CD4-positive, alpha-beta T cell treated with Interleukin-4 for 4 hours (primary cell): ENCODE measurements around the gene COL12A1.

ENCODE experiments used
- DNase-seq: peaks from one replicate; pipeline ENCODE4 v3.0.0-alpha.2; 2020

Gene COL12A1

GRCh38 chr6:75135876-75136275, 70.0 kb downstream of the COL12A1 start:
- no peak for DNase-seq

- DNase-seq: no peak
Observed at GRCh38 chr6:75135450-75135849, 70.4 kb downstream of the COL12A1 start.

GRCh38 chr6:75130784-75131183, 75.1 kb downstream of the COL12A1 start:
- DNase-seq: no peak

GRCh38 chr6:75128878-75129570, 76.8 kb downstream of the COL12A1 start:
- DNase-seq: no peak

GRCh38 chr6:75126518-75126917, 79.3 kb downstream of the COL12A1 start:
- no peak for DNase-seq

GRCh38 chr6:75124983-75125382, 80.9 kb downstream of the COL12A1 start:
- no peak for DNase-seq

GRCh38 chr6:75124085-75124484, 81.8 kb downstream of the COL12A1 start:
- no peak for DNase-seq

- no peak for DNase-seq
Observed at GRCh38 chr6:75118925-75119515, 86.8 kb downstream of the COL12A1 start.

- DNase-seq: no peak
Observed at GRCh38 chr6:75117701-75118100, 88.2 kb downstream of the COL12A1 start.

GRCh38 chr6:75116946-75117345, 88.9 kb downstream of the COL12A1 start:
- DNase-seq: no peak

- DNase-seq: no peak
Observed at GRCh38 chr6:75115481-75115880, 90.4 kb downstream of the COL12A1 start.

GRCh38 chr6:75114806-75115205, 91.0 kb downstream of the COL12A1 start:
- DNase-seq: no peak

GRCh38 chr6:75114195-75114594, 91.7 kb downstream of the COL12A1 start:
- DNase-seq: no peak

GRCh38 chr6:75113446-75113845, 92.4 kb downstream of the COL12A1 start:
- DNase-seq: no peak

- DNase-seq: no peak
Observed at GRCh38 chr6:75109765-75110164, 96.1 kb downstream of the COL12A1 start.

GRCh38 chr6:75109022-75109421, 96.8 kb downstream of the COL12A1 start:
- no peak for DNase-seq

- DNase-seq: no peak
Observed at GRCh38 chr6:75108333-75108974, 97.4 kb downstream of the COL12A1 start.

GRCh38 chr6:75107913-75108312, 97.9 kb downstream of the COL12A1 start:
- no peak for DNase-seq

- DNase-seq: no peak
Observed at GRCh38 chr6:75106426-75106825, 99.4 kb downstream of the COL12A1 start.

GRCh38 chr6:75103431-75103830, 102.4 kb downstream of the COL12A1 start:
- no peak for DNase-seq

- DNase-seq: no peak
Observed at GRCh38 chr6:75102301-75102700, 103.6 kb downstream of the COL12A1 start.

GRCh38 chr6:75101896-75102295, 104.0 kb downstream of the COL12A1 start:
- DNase-seq: no peak

GRCh38 chr6:75098709-75099108, 107.1 kb downstream of the COL12A1 start:
- no peak for DNase-seq

GRCh38 chr6:75096966-75097365, 108.9 kb downstream of the COL12A1 start:
- DNase-seq: no peak
